NCI-H146 treated with DMSO at 0.1 percent for 48 hours (cell line): ENCODE measurements around the gene ERFL.
A peak's percentile ranks its signal among the peaks of the same experiment; 100 is the strongest.
"Not testable (repeated sequence)": the region's sequence is repeated elsewhere in the genome, so short reads cannot be mapped to it uniquely, and the experiment has no call there.

Experiments
- DNase-seq: peaks from one replicate; lab custom pipeline; 2025; ENCODE audit not compliant: unreplicated experiment; lab: John Stamatoyannopoulos, UW

The ERFL gene

GRCh38 chr19:41914424-41914834 lies 13.8 kb downstream of the ERFL start:
- DNase-seq, result not testable (repeated sequence)

GRCh38 chr19:41913538-41914423 lies 14.5 kb downstream of the ERFL start:
- no peak for DNase-seq

- no peak for DNase-seq
These were observed 15.2 kb downstream of the ERFL start for GRCh38 chr19:41912899-41913537.

- no peak for DNase-seq
These were observed 16.1 kb downstream of the ERFL start for GRCh38 chr19:41911889-41912731.

- DNase-seq, result no peak
These were observed 17.0 kb downstream of the ERFL start for GRCh38 chr19:41910992-41911888.

- DNase-seq, result no peak
These were observed 17.8 kb downstream of the ERFL start for GRCh38 chr19:41910240-41910991.

GRCh38 chr19:41909706-41910105 lies 18.5 kb downstream of the ERFL start:
- DNase-seq, result no peak

GRCh38 chr19:41908724-41909464 lies 19.4 kb downstream of the ERFL start:
- no peak for DNase-seq

- DNase-seq, result no peak
These were observed 20.1 kb downstream of the ERFL start for GRCh38 chr19:41907994-41908615.

- DNase-seq, result no peak
These were observed 21.2 kb downstream of the ERFL start for GRCh38 chr19:41906916-41907680.

GRCh38 chr19:41906271-41906670 lies 22.0 kb downstream of the ERFL start:
- DNase-seq, result no peak

GRCh38 chr19:41905273-41906002 lies 22.8 kb downstream of the ERFL start:
- no peak for DNase-seq

GRCh38 chr19:41904118-41904870 lies 24.0 kb downstream of the ERFL start:
- peak; percentile 93 for DNase-seq

GRCh38 chr19:41903193-41903953 lies 24.9 kb downstream of the ERFL start:
- no peak for DNase-seq

GRCh38 chr19:41902594-41902993 lies 25.7 kb downstream of the ERFL start:
- no peak for DNase-seq
